CD4-positive, alpha-beta T cell treated with Interleukin-17A for 1 hour (primary cell): ENCODE measurements around the gene UBAP2L.
"Not testable (repeated sequence)": the region's sequence is repeated elsewhere in the genome, so short reads cannot be mapped to it uniquely, and the experiment has no call there.

Source experiments
- DNase-seq: peaks from one replicate; pipeline ENCODE4 v3.0.0-alpha.2; 2020

Gene UBAP2L

DNA sequence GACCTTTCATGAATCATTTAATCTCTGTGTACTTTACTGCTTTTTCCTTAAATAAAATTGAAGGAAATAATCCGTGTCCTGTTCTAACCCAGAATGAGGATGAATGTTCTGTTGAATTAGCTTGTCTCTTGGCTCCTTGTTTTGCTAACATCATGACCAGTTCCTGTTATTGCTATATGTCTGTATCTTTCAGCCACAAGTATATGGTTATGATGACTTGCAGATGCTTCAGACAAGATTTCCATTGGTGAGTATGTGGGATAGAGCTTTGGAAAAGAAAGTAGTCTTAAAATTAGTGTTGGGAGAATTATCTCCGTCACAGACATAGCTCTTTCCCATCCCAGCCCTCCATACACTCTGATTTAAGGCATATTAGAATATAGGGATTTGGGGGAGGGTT is 38.0 kb downstream of the UBAP2L start:
- no peak for DNase-seq

DNA sequence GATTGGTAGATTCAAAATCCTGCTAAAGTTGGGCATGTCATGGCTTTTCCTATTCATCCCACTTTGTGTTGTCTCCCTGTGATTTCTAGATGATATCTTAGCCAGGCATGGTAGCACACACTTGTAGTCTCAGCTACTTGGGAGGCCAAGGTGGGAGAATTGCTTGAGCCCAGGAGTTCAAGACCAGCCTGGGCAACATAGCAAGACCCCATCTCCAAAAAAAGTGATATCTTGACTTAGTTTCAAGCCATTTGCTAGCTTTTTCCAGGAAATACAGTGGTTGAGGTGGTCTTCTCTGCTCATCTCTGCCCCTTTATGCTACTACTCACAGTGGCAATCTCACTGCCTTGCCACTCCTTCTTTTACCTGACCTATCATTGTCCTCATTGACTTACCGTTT is 39.4 kb downstream of the UBAP2L start:
- DNase-seq: no peak

DNA sequence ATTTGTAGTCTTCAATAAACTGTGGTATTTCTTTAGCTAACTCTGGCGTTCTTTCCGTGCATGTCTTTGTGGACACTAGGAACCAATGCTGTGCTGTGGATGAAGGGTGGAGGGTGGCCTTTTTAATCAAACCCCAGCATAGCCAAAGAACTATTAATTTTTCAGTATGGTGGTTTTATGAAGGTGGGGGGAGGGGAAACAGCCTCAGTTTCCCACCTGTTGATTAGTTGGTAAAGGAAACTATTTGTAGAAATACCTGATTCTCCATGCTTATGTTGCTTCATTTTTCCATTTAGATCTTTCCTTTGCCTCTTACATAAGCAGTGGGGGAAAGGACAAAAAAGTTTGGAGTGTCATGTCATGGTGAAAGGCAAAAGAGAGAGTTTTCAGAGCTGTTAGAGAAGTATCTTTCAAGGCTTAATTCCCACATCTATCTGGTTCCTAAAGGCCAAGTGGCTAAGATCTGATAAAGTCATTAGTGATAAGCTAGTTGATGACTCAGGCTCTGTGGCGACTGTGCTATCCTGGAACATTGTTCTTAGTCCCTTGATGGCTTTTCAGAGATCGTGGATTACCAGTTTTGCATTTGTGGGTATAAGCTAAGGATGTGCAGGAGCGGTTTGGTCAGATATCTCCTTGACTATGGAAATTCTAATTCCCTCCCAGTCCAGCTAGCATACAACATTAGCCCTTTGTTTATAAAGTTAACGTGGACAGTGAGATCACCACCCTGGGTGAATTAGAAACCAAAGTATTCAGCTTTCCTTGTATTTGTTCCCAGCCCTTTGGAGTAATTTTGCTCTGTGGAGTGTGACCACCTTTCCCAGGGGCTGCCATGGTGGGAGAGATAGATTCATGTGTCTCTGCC is 42.9 kb downstream of the UBAP2L start:
- no peak for DNase-seq

DNA sequence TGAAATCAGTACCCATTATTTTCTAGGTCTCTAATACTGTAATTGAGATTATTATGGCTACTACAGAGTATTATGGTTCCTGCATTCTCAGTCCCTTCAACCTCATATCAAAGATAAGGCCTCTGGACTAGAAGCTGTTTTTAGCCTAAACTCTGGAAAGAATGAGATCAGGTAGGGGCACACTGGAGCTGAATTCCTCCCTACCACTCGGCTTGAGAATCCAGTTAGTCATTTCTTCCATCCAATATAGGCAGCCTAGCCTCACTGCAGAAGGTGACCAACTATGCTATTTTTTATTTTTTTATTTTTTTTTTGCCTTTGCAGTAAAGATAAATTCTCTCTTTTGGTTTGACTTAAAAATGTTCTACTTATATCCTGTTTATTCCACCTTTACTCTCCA is 43.7 kb downstream of the UBAP2L start:
- no peak for DNase-seq

DNA sequence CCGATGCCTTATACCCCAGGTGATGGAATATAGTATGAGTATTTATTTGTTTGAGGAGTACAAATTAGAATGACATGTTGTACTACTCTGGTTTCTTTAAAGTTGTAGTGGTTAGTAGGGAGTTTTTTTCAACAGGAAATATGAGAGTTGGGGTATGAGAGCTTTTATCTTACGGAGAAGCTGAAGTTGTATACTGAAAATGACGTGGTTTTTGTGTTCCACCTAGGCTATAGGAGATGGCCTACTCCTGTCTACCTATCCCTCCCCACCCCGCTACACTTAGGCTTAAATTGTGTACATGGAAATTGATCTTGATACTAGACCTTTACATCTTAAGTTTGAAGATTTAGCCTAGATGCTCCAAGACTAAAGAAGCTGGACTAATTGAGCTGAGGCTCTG is 44.8 kb downstream of the UBAP2L start:
- peak; percentile 65 for DNase-seq

DNA sequence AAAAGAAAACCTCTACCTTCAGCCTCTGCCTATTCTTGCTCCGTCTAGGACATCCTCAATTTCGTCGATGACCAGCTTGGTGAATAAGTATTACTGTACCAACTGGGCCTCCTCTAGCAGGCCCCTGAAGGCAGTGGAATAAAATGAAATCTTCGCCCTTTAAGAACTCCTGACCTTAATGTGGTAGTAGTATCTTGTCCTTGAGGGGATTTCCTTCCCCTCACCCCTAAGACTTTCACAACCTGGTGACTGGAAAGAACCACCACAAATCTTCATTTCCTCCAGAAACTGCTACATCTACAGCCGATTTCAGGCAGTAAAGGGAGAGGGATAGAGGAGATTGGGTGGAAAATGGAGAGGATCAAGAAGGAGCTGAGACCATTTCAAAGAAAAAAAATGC is 50.1 kb downstream of the UBAP2L start:
- no peak for DNase-seq

DNA sequence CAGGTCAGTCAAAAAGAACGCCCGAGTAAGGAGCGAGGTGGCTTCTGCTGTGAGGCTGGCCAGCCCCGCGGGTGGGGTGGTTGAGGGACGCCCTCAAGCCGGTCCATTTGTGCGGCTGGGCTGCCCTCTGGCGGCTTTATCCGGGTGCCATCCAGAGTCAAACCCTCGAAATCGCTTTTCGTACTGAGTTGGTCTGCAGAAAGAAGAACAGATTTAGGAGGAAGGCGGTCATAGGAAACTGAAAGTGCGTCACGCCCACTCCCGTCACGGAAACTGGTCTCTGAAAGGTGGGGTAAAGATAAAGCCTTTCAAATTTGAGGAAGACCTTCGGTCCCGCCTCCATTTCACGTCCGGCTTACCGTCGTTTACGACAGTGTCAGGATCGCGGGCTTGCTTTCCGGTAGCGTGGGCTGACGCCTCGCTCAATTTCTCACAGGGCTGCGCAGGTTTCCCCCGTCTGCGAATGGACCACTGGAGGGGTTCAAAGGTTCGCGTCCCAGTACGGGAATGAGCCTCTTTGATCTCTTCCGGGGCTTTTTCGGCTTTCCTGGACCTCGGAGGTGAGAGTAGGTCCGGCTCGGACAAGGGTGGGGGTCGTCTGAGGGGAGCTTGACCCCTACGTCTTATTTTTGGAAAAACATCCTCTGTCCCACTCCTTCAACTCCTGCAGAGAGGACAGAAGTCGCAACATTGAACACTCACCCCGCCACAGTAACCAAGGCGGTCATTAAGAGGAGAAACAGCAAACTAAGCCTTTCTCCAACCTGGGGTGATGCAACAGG is 51.7 kb downstream of the UBAP2L start, which contains the start of gene HAX1:
HAX1 (plus strand) TSS at position 413 of the 782 bp plus-strand sequence; CDS start at position 508, 95 bp downstream.
- peak; percentile 99 for DNase-seq

DNA sequence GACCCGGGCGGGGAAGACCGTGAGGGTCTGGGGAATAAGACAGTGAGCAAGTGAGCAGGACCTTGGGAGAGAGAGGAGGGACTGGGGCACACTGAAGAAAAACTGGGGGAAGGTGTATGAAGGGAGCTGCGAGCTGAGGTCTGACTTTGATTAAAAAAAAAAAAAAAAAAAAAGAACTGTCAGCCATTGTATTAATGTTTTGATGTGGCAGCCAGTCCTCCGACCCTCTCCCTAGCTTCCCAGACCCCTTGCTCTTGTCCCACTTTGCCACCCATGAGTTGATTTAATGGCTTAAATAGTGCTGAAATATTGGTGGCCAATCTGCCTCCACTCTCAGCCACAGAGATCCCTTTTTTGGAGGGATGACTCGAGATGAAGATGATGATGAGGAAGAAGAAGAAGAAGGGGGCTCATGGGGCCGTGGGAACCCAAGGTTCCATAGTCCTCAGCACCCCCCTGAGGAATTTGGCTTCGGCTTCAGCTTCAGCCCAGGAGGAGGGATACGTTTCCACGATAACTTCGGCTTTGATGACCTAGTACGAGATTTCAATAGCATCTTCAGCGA is 52.3 kb downstream of the UBAP2L start:
- no peak for DNase-seq

DNA sequence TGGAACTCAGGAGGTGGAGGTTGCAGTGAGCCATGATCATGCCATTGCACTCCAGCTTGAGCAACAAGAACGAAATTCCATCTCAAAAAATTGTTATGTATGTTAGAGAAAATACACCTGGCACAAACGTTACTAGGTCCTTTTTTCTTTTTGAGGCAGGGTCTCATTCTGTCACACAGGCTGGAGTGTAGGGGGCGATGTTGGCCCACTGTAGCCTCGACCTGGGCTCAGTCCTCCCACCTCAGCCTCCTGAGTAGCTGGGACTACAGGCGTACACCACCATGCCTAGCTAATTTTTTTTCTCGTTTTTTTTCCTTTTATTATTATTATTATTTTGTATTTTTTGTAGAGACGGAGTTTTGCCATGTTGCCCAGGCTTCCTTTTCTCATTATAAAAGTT is 56.0 kb downstream of the UBAP2L start:
- DNase-seq: peak; percentile 46

DNA sequence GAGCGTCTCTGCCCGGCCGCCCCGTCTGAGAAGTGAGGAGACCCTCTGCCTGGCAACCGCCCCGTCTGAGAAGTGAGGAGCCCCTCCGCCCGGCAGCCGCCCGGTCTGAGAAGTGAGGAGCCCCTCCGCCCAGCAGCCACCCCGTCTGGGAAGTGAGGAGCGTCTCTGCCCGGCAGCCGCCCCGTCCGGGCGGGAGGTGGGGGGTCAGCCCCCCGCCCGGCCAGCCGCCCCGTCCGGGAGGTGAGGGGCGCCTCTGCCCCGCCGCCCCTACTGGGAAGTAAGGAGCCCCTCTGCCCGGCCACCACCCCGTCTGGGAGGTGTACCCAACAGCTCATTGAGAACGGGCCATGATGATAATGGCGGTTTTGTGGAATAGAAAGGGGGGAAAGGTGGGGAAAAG is 66.8 kb downstream of the UBAP2L start:
- not testable (repeated sequence) for DNase-seq

DNA sequence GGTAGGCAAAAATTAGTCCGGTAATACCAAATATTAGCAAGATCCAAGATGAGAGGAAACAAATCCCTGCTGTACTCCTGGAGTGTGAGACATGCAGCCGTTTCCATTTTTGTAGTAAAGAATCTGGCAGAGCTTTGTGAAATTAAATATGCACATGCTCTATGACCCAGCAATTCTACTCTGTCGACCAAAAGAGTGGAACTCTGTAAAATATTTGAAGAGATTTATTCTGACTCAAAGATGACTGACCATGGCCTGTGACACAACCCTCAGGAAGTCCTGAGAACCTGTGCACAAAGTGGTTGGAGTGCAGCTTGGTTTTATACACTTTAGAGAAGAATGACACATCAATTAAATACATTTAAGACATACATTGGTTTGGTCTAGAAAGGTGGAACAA is 67.9 kb downstream of the UBAP2L start:
- DNase-seq: no peak

DNA sequence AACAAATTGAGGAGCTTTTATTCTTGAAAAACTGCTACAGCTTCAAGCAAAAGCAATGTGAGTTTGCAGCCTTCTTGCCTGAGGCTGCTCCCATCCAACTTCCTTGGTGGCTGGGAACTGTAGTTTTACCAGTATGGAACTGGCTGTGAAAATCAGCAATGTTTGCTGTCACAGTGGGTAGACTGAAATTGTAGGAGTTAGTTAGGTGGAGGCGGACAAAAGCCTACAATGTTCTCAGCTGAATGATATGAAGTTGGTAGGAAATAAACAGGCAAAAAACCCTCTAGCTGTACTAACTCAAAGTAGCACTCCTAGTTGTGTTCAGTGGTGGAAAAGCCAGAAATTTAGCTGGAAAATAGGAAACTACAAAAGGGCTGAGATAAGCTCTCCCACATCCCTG is 70.2 kb downstream of the UBAP2L start:
- no peak for DNase-seq

DNA sequence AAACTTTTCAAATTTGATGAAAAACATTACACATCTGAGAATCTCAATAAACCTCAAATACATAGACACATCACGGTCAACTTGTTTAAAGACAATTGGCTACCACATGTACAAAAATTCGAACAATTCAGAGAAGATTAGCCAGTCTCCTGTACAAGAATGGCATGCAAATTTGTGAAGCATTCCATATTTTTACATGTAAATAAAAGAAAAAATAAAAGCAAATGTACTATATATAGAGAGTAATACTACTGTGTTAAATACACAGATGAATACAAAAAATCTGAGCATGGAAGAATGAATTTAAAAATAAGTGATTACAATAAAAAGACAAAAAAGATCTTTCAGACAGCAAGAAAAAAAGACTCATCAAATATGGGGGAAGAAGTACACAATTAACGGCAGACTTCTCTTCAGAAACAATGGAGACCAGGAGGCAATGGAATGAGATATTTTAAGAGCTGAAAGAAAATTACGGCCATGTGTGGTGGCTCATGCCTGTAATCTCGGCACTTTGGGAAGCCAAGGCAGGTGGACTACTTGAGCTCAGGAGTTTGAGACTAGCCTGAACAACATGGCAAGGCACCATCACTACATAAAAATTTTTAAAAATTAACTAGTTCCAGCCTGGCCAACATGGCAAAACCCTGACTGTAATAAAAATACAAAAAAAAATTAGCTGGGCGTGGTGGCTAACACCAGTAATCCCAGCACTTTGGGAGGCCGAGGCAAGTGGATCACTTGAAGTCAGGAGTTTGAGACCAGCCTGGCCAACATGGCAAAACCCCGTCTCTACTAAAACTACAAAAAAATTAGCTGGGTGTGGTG is 74.9 kb downstream of the UBAP2L start:
- DNase-seq: no peak

DNA sequence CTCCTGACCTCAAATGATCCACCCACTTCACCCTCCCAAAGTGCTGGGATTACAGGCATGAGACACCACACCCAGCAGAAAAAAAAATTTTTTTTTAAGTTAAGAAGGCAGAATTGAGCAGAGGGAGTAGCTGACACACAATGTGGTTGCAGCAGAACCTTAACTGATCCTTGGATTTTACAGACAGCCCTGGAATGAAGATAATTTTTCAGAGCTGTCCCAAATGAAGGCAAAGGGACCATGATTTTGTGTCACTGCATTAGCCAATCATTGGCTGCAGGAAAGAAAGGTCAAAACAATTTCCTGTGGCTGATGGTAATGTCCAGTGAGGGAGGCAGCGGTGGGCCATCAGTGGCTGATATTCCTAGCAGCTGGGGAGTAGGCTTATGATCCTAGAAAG is 80.8 kb downstream of the UBAP2L start:
- no peak for DNase-seq

DNA sequence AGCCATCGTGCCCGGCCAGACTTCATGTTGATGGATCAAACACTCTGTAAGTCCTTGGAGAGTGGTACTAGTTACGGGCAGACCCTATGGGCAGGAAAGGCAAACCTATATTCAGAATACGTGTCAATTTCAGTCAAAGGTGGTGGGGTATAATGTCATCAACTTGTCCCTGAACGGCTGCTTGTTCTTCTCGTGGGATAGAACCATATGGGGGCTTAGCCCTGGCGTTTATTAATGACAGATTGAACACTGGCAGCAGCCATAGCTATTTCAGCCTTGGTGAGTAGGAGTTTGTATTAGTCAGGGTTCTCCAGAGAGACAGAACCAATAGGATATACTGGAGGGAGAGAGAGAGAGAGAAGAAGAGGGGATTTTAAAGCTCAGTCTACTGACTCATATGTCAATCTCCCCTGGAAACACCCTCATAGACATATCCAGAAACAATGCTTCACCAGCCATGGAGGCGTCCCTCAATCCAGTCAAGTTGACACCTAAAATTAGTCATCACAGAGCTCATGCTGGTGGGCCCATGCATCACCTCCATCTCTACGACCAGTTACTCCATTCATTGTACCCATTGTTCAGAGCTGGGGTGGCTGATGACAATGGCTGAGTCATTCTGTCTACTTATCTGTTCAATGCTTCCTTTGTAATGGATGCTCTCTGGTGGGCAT is 84.0 kb downstream of the UBAP2L start:
- no peak for DNase-seq

DNA sequence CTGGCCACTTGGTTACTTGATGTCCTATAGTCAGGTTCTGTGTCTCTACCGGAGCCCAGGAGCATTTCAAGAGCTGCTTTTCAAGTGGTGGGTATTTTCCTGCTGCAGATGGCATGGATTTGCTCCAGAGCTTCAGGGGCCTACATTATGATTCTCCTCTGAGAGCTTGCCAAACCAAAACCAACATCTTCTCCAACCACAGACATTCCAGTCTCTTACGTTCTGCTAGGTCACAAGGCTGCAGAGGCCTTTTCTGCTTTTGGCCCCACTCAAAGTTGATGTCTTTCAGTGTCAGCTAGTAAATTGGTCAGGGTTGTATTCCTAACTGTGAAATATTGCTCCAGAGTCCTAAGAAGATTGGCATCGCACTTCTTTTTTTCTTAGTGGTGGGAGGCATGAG is 85.4 kb downstream of the UBAP2L start:
- no peak for DNase-seq

DNA sequence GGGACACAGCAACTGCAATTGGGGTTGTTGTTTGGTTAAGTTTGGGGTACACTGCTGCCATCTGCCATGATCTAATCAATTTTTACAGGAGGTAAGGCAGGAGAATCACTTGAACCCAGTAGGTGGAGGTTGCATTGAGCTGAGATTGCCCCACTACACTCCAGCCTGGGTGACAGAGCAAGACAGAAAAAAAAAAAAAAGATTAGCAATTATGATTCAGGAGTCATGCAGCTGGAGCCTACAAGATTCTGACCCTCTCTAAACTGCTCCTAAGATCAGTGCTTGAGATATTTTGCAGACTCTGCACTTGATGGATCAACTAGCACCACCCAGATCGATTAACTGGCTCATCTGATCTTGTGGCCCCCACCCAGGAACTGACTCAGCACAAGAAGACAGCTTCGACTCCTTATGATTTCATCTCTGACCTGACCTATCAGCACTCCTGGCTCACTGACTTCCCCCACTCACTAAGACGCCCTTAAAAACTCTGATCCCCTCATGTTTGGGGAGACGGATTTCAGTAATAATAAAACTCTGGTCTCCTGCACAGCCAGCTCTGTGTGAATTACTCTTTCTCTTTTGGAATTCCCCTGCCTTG is 87.0 kb downstream of the UBAP2L start:
- peak; percentile 3 for DNase-seq

DNA sequence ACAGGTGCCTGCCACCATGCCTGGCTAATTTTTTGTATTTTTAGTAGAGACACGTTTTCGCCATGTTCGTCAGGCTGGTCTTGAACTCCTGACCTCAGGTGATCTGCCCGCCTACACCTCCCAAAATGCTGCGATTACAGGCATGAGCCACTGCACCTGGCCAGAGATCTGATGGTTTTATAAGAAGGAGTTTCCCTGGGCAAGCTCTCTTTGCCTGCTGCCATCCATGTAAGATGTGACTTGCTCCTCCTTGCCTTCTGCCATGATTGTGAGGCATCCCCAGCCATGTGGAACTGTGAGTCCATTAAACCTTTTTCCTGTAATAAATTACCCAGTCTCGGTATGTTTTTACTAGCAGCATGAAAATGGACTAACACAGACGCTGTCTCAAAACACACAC is 88.4 kb downstream of the UBAP2L start:
- DNase-seq: not testable (repeated sequence)

DNA sequence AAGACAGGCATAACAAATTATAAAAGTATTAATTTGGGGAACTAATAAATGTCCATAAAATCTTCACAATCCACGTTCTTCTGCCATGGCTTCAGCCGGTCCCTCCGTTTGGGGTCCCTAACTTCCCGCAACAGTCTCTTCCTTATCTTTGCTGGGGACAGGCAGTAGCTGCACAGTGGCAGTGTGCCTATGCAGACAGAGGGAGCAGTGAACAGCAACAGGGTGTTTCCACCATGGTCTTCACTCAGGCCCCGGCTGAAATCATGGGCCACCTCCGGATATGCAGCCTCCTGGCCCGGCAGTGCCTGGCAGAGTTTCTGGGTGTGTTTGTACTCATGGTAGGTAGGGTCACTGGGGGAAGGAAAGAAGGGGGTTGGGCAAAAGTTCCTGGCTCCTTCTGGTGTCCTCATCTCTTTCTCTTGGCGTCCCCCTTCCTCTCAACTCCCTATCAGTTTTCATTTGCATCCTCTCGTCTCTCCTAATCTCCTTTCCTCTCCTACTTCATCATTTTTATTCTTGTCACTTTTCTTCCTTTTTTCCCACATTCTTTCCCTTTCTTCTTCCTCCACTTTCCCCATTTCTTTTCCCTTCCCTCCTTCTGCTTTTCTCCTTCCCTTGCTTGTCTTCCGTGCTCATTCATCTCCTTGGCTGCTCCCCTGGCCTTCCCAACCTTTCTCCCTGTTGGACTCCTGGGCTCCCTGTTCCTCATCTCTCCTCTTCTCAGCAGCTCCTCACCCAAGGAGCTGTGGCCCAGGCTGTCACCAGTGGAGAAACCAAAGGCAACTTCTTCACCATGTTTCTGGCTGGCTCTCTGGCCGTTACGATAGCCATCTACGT is 91.7 kb downstream of the UBAP2L start:
- DNase-seq: not testable (repeated sequence)

DNA sequence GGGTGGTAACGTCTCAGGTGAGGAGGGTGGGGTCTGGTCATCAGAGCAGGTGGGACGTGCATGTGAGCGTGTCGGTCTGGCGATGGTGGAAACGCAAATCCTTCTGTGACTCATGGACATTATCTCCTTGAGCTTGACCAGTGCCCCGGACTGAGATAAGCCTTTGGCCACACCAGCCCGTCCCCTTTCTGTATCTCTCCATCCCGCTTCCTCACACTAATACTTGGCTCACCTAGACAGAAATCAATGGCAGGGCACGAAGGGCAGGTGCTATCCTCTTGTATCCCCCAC is 92.3 kb downstream of the UBAP2L start:
- DNase-seq: no peak

DNA sequence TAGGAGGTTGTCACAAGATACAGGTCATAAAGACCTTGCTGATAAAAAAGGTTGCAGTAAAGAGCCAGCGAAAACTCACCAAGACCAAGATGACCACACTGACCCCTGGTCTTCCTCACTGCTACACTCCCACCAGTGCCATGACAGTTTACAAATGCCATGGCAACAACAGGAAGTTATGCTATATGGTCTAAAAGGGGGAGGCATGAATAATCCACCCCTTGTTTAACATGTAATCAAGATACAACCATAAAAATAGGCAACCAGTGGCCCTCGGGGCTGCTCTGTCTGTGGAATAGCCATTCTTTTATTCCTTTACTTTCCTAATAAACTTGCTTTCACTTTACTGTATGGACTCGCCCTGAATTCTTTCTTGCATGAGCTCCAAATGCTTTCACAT is 93.5 kb downstream of the UBAP2L start:
- DNase-seq: not testable (repeated sequence)
